T-helper 17 cell (primary cell): ENCODE results near the gene TARS2. TPM values are rescaled to one million over a fixed set of nuclear protein-coding genes. Genes with fewer than 3 reads are reported as not detected.
A peak's percentile ranks its signal among the peaks of the same experiment; 100 is the strongest.

Experiments
- ATAC-seq: fragments of 150-1000 bp; cut with Tn5 transposase; 2 replicates; pipeline ENCODE4 v1.10.0; 2021; ENCODE audit warnings: mild to moderate bottlenecking, moderate library complexity
- DNase-seq, 3 donors: peaks; one replicate each; pipeline versions ENCODE4 v3.0.0 to v3.0.0-alpha.2; 2020 to 2021
- H3K9me3 ChIP-seq: one replicate; pipeline ENCODE4 v1.7.0; 2013; ENCODE audit warnings: low read length, mild to moderate bottlenecking; ENCODE audit not compliant: control insufficient read depth, poor library complexity, severe bottlenecking
- H3K27ac Mint-ChIP-seq: one replicate; pipeline ENCODE4 v1.8.0; 2022; ENCODE audit warnings: mild to moderate bottlenecking, moderate library complexity, mixed read lengths
- H3K27me3 Mint-ChIP-seq: one replicate; pipeline ENCODE4 v1.8.0; 2022; ENCODE audit warnings: mixed read lengths
- H3K36me3 Mint-ChIP-seq: one replicate; pipeline ENCODE4 v1.8.0; 2022; ENCODE audit warnings: low read depth, mixed read lengths
- H3K4me1 Mint-ChIP-seq: one replicate; pipeline ENCODE4 v1.8.0; 2022; ENCODE audit warnings: mild to moderate bottlenecking, mixed read lengths
- H3K4me3 Mint-ChIP-seq: one replicate; pipeline ENCODE4 v1.8.0; 2022; ENCODE audit warnings: mild to moderate bottlenecking, moderate library complexity, mixed read lengths
- total RNA-seq, 4 donors: library from RNA in 2 of 4; stranded (reverse) in 2 of 4; gene quantifications; one replicate each; pipeline ENCODE4 v1.2.3 and lab custom pipeline; 2022 to 2026

The TARS2 gene, protein sequence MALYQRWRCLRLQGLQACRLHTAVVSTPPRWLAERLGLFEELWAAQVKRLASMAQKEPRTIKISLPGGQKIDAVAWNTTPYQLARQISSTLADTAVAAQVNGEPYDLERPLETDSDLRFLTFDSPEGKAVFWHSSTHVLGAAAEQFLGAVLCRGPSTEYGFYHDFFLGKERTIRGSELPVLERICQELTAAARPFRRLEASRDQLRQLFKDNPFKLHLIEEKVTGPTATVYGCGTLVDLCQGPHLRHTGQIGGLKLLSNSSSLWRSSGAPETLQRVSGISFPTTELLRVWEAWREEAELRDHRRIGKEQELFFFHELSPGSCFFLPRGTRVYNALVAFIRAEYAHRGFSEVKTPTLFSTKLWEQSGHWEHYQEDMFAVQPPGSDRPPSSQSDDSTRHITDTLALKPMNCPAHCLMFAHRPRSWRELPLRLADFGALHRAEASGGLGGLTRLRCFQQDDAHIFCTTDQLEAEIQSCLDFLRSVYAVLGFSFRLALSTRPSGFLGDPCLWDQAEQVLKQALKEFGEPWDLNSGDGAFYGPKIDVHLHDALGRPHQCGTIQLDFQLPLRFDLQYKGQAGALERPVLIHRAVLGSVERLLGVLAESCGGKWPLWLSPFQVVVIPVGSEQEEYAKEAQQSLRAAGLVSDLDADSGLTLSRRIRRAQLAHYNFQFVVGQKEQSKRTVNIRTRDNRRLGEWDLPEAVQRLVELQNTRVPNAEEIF
- 10 to 100 TPM; 28.5 to 32.9 TPM for total RNA-seq
- 23.7 to 28.6 reads per million in 2 donors for total RNA-seq (lab: John Stamatoyannopoulos, UW)

DNA sequence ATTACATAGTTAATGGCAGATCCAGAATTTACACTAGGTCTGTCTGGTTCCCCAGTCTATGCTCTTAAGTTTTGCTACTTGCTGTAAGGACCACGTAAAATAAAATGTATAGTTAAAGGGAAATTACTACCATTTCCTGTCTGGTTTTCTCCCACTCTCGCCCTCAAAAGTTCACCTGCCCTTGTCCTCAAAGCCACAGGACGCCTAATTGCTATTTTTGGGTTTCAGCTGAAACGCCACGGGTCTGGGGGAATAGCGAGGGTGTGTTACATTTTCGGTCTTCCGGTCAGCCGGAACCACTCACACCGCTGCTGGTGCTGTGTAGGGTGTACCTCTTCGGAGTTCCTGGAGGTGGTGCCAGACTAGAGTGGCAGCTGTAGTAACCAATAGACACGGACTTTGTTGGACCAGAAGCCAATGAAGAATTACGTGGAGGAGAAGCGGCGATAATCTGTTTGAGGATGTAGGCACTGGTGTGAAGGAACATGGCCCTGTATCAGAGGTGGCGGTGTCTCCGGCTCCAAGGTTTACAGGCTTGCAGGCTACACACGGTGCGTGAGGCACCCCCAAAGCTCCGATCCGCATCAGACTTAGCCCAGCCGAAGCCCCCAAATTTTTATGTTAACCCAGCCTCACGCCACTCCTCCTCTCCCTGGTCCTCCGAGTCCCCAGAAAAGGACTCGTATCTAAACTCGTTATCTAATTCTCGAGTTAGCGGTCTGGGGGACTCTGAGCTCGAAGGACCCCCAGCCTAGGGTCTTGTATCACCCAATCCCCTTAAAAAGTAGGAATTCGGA is at the start of gene TARS2:
TSS of gene TARS2 (plus strand) at position 454 of the 797 bp plus-strand sequence. CDS start at position 486, 32 bp downstream.
- peaks cover 19% of the 10 kb centered on the region for H3K4me1 Mint-ChIP-seq
- ATAC-seq (peak; percentile 100), DNase-seq (peak; percentile 68 to 89 (median 82))
- H3K9me3 ChIP-seq, result no peaks in the 10 kb centered on the region
- peak within 1 kb of the TSS; percentile 96 for H3K4me3 Mint-ChIP-seq
- H3K27ac Mint-ChIP-seq, result peak within 1 kb of the TSS; percentile 99
- peaks cover 6% of the 10 kb centered on the region for H3K36me3 Mint-ChIP-seq
- no peaks in the 10 kb centered on the region for H3K27me3 Mint-ChIP-seq

DNA sequence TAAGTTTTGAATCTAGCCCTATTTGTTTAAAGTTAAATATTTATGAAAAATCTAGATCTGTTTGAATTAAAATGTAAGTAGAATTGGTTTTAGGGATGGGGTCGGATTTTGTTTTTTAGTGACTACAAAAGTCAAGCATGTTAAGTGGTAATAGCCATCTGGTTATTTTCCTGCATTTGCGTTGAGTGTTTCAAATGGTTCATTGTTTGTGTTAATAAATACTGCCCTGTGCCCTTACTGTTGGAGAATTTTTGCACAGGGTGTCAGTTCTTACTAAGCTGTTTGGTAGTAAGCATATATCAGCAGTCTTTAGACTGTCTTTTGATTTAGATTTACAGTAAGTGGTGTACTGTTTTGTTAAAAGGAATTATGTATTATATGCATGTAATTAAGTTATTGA is 46.1 kb upstream of the TARS2 start:
- Mint-ChIP-seq H3K4me1 (peaks cover 10% of the 10 kb centered on the region), H3K27me3 (no peaks in the 10 kb centered on the region), H3K36me3 (peaks cover 2% of the 10 kb centered on the region), H3K4me3 (no peak overlapping the region), H3K27ac (peak overlapping the region; percentile 9)
- DNase-seq (no peak), ATAC-seq (no peak)
- H3K9me3 ChIP-seq, result no peaks in the 10 kb centered on the region

DNA sequence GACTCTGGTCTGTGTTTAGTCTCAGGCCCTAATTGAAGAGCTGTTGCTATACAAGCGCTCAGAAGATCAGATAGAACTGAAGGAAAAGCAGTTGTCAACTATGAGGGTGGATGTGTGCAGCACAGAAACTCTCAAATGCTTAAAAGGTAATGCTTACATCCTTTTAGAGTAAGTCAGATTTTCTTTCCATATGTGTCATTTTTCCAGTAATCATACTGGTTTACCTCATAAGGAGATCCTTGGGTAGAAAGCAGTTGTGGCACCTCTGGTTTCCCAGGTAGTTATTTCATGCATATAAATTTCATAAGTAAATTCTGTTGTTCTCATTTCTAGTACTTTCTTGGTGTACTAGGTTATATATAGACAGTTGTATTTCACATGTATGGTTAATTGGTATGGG is 43.0 kb upstream of the TARS2 start:
- H3K9me3 ChIP-seq, result no peaks in the 10 kb centered on the region
- peaks cover 4% of the 10 kb centered on the region for H3K36me3 Mint-ChIP-seq
- H3K27me3 Mint-ChIP-seq, result no peaks in the 10 kb centered on the region
- H3K4me1 Mint-ChIP-seq, result peaks cover 8% of the 10 kb centered on the region
- H3K4me3 Mint-ChIP-seq, result no peak overlapping the region
- no peak for ATAC-seq
- no peak for DNase-seq
- H3K27ac Mint-ChIP-seq, result no peak overlapping the region

DNA sequence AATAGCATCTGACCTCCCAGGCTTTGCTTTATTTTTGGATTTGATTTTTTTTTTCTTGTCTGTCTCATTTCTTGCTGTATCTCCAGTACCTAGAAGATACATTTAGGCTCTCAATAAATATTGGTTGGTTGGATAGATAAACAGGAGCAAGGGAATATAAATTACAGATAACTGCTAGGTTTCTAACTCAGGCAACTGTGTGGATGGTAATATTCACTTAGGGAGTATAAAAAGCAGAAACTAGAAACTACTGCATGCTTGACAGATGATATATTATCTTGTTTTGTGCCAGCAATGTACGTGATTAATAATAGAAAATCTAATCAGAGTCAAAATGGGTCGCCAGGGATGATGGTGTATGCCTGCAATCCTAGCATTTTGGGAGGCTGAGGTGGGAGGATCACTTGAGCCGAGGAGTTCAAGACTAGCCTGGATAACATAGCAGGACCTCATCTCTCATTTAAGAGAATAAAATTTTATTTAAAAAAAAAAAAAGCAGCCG is 31.0 kb upstream of the TARS2 start:
- H3K4me3 Mint-ChIP-seq, result no peak overlapping the region
- no peaks in the 10 kb centered on the region for H3K36me3 Mint-ChIP-seq
- no peak overlapping the region for H3K27ac Mint-ChIP-seq
- H3K9me3 ChIP-seq, result no peaks in the 10 kb centered on the region
- H3K4me1 Mint-ChIP-seq, result no peaks in the 10 kb centered on the region
- no peaks in the 10 kb centered on the region for H3K27me3 Mint-ChIP-seq
- ATAC-seq (no peak), DNase-seq (no peak)

DNA sequence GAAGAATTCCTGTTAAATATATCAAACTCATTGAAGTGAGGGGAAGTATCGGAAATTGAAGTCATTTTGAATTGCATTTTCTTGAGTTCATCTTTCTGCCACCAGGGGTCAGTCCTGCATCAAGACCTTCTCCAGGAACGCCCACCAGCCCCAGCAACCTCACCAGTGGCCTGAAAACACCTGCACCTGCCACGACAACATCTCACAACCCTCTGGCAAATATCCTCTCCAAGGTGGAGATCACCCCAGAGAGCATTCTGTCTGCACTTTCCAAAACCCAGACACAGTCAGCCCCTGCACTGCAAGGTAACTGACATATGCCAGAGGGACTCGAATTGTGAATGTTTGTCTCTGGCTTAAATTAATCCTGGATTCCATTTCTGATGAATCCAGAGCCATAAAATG is 22.8 kb upstream of the TARS2 start:
- Mint-ChIP-seq H3K27ac (peak overlapping the region; percentile 62), H3K4me3 (no peak overlapping the region)
- ATAC-seq, result peak; percentile 86

DNA sequence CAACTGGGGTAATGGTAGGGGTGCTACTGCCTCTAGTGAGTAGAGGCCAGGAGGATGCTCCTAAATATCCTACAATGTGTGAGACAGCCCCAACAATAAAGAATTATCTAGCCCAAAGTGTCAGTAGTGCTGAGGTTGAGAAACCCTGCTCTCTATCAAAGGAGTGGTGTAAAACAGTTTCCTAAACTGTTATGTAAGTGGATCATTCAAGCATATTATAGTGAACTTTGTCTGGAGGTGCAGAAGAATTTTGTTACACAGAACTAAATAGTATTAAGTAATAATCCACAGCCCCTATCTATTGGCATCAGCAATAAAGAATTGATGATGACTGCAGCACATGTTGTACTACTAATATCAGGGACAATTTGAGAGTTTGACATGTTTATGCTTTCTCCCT is 20.3 kb upstream of the TARS2 start:
- Mint-ChIP-seq H3K4me1 (peaks cover 8% of the 10 kb centered on the region), H3K4me3 (no peak overlapping the region), H3K27ac (peak overlapping the region; percentile 59), H3K36me3 (peaks cover 8% of the 10 kb centered on the region), H3K27me3 (no peaks in the 10 kb centered on the region)
- H3K9me3 ChIP-seq, result no peaks in the 10 kb centered on the region
- ATAC-seq (no peak), DNase-seq (no peak)

More for the DNA sequence above, 22.8 kb upstream of the TARS2 start:
- DNase-seq, result peak; percentile 41 to 59 (median 42)
- Mint-ChIP-seq H3K36me3 (no peaks in the 10 kb centered on the region), H3K4me1 (no peaks in the 10 kb centered on the region), H3K27me3 (no peaks in the 10 kb centered on the region)
- no peaks in the 10 kb centered on the region for H3K9me3 ChIP-seq

DNA sequence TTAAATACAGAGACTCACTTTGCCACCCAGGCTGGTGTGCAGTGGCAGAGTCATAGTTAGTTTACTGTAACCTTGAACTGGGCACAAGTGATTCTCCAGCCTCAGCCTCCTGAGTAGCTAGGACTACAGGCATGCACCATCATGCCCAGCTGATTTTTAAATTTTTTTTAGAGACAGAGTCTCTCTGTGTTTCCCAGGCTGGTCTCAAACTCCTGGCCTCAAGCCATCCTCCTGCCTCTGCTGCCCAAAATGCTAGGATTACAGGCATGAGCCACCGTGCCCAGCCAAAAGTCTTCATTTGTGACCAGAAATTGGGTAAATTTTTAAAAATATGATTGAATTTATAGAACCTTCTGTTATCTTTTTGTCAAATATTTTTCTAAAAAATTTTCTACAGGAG is 17.9 kb upstream of the TARS2 start:
- ATAC-seq (no peak), DNase-seq (no peak)
- Mint-ChIP-seq H3K36me3 (peaks cover 8% of the 10 kb centered on the region), H3K4me3 (no peak overlapping the region), H3K27me3 (no peaks in the 10 kb centered on the region), H3K4me1 (peaks cover 8% of the 10 kb centered on the region), H3K27ac (no peak overlapping the region)
- no peaks in the 10 kb centered on the region for H3K9me3 ChIP-seq

DNA sequence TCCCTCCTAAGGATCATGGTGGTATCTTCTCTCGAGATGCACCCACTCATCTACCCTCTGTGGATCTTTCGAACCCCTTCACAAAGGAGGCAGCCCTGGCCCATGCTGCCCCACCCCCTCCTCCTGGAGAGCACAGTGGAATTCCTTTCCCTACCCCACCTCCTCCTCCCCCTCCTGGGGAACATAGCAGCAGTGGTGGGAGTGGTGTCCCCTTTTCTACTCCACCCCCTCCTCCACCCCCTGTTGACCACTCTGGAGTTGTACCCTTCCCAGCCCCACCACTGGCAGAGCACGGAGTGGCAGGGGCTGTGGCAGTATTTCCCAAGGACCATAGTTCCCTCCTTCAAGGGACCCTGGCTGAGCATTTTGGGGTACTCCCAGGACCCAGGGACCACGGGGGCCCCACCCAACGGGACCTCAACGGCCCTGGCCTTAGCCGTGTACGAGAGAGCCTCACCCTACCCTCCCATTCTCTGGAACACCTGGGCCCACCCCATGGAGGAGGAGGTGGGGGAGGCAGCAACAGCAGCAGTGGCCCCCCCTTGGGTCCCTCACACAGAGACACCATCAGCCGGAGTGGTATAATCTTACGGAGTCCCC is 14.5 kb upstream of the TARS2 start:
- Mint-ChIP-seq H3K4me1 (peaks cover 13% of the 10 kb centered on the region), H3K27ac (no peak overlapping the region), H3K4me3 (no peak overlapping the region), H3K36me3 (peaks cover 8% of the 10 kb centered on the region), H3K27me3 (no peaks in the 10 kb centered on the region)
- DNase-seq (no peak), ATAC-seq (no peak)
- H3K9me3 ChIP-seq, result no peaks in the 10 kb centered on the region

DNA sequence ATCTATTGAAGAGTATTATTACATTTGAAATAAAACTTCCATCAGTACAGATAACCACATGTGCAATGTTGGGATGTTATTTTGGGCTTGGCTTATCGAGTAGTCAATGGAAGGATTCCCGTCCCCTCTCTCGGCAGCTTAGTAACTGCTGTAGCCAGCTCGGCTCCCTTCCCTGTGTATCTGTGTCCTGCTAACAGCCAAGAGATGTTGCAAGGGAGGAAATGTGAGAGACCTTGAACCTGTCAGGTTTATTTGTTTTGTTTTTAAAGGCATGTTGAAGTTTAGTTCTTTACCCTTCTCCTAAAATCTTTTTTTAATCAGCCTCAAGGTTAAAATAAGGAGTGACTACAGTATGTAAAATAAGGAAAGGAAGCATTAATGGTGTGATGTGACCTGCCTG is 13.6 kb upstream of the TARS2 start:
- Mint-ChIP-seq H3K4me3 (no peak overlapping the region), H3K27ac (no peak overlapping the region), H3K36me3 (peaks cover 8% of the 10 kb centered on the region), H3K4me1 (peaks cover 16% of the 10 kb centered on the region), H3K27me3 (no peaks in the 10 kb centered on the region)
- no peak for ATAC-seq
- DNase-seq, result no peak
- H3K9me3 ChIP-seq, result no peaks in the 10 kb centered on the region

DNA sequence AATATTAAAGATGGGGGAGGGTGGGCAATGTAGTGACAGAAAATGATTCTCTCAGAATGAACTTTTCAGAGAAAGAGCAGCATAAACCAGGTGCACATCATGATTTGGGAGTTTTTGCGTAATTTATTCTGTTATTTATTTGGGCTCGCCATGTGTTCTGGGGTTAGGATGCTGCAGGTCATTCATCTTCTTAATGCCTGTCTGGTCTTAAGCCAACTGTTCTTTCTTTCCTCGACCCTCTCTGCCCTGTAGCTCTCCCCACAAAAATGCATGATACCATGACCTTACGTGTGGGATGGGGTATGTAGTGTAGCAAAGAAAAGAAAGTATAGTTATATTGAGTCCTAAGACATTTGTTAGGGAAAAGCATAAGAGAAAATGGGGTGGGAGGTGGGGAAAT is 12.3 kb upstream of the TARS2 start:
- peaks cover 16% of the 10 kb centered on the region for H3K4me1 Mint-ChIP-seq
- no peak for DNase-seq
- H3K9me3 ChIP-seq, result no peaks in the 10 kb centered on the region
- ATAC-seq, result no peak
- no peaks in the 10 kb centered on the region for H3K27me3 Mint-ChIP-seq
- H3K36me3 Mint-ChIP-seq, result peaks cover 8% of the 10 kb centered on the region
- H3K27ac Mint-ChIP-seq, result peak overlapping the region; percentile 62
- H3K4me3 Mint-ChIP-seq, result no peak overlapping the region

DNA sequence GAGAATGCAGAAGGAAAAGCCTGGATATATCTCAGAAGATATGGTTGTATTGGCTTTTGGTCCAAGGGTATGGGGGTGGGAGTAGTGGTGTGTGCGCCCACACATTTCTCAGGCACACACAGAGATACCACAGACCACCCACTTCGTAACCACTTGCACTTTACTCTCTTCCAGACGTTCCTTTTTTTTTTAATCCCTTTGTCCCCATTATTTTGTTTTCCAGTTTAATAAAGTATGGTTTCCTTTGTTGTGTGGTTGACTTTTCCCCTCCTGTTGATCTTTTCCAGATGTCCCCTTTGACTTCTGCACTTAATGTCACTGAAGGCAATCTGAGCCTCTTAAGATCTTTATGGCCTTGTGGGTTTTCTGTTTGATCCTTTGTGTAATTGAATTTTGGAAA is 10.5 kb upstream of the TARS2 start:
- H3K27ac Mint-ChIP-seq, result peak overlapping the region; percentile 86
- ATAC-seq, result no peak
- peaks cover under 1% of the 10 kb centered on the region for H3K36me3 Mint-ChIP-seq
- no peaks in the 10 kb centered on the region for H3K27me3 Mint-ChIP-seq
- no peaks in the 10 kb centered on the region for H3K9me3 ChIP-seq
- no peak overlapping the region for H3K4me3 Mint-ChIP-seq
- H3K4me1 Mint-ChIP-seq, result peaks cover 11% of the 10 kb centered on the region
- DNase-seq, result no peak

DNA sequence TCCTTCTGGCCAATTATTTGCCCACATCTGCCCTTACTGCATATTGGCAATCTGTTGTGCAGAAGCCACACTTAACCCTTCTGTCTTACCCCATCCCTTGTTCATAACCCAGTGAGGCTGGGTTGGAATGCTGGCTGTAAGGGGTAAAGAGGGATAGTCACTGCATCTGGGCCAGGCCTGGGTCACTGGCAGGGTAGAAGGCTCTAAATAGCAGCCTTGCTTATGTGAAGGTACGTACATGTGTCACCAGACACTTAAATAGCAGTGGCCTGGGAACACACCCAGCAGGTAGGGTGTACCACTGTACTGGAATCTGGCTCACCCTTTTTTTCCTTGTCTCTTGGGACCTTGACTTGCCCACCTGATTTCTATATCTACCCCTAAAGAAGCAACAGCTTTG is 9.9 kb upstream of the TARS2 start:
- no peak overlapping the region for H3K4me3 Mint-ChIP-seq
- no peaks in the 10 kb centered on the region for H3K9me3 ChIP-seq
- DNase-seq, result no peak
- no peaks in the 10 kb centered on the region for H3K27me3 Mint-ChIP-seq
- peaks cover 10% of the 10 kb centered on the region for H3K4me1 Mint-ChIP-seq
- ATAC-seq, result no peak
- H3K36me3 Mint-ChIP-seq, result no peaks in the 10 kb centered on the region
- H3K27ac Mint-ChIP-seq, result peak overlapping the region; percentile 86
